Measurements from ENCODE around the gene CPSF4. TPM values are rescaled to one million over a fixed set of nuclear protein-coding genes. Genes with fewer than 3 reads are reported as not detected.

CPSF4 gene
- polyA plus RNA-seq, result 209 and 238 TPM in 2 replicates
- polyA minus RNA-seq, result 55.6 and 57.5 TPM in 2 replicates

DNA sequence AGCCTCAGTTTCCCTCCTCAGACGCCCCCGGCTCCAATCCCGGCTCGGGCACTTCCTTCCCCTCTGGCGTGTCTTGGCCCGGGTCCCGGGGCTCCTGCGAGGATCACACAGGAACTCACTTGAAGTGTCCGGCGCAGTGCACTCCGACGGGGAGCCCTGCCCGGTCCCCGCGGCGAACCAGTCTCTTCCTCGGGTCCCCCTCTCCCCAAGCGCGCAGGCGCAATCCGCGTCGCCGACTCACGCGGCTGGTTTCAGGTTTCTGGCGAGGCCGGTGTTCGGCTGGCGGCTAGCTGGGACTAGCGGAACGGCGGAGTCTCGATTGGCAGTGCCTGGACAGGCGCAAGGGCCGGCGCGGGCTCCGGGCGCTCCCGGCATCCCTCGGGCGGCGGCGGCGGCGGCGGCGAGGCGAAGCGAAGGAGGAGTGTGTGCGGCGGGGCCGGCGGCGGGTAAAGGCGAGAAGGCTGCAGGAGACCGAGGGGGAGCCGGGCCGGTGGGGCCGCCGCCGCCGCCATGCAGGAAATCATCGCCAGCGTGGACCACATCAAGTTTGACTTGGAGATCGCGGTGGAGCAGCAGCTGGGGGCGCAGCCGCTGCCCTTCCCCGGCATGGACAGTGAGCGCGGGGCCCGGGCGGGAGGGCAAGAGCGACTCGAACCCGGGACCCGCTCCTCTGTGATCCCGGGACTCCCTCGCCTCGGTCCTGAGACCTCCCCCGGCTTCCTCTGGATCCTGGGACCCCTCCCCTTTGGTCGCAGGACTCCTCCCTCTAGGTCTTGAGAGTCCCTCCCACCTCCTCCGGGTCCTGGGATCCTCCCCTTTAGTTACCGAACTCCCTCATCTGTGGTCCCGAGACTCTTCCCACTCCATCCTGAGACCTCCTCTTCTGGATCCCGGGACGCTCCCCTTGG lies at the start of gene CPSF4, which contains the start of gene PTCD1:
Gene CPSF4 (plus strand): TSS at position 371 of the 908 bp plus-strand sequence. CDS start 140 bp downstream, at position 511.
Gene PTCD1 (minus strand): TSS at position 226 of the 908 bp plus-strand sequence. CDS start 3,556 bp downstream, outside the sequence.
- Histone ChIP-seq H3K4me2 (ENCODE audit: low read length) (peak within 1 kb of the TSS; percentile 59), H3K36me3 (ENCODE audit: insufficient read depth, low read length) (no peaks in the 10 kb centered on the region), H3K9me2 (ENCODE audit: insufficient read depth, low read length) (no peaks in the 10 kb centered on the region), H3K79me2 (replicated peaks; ENCODE audit: insufficient read depth, low read length) (peaks cover 33% of the 10 kb centered on the region), H3F3A (ENCODE audit: insufficient read depth, low read length, poor library complexity, severe bottlenecking) (no peaks in the 10 kb centered on the region), H4K20me1 (ENCODE audit: insufficient read depth) (no peaks in the 10 kb centered on the region), H2AFZ (ENCODE audit: low read depth, low read length) (peak within 1 kb of the TSS; percentile 80), H3K9ac (ENCODE audit: low read length) (peak within 1 kb of the TSS; percentile 80), H3K4me3 (ENCODE audit: low read length) (peak within 1 kb of the TSS; percentile 86), H3K27me3 (ENCODE audit: insufficient read depth, low read depth, low read length) (no peaks in the 10 kb centered on the region), H3K9me3 (ENCODE audit: low read length) (no peaks in the 10 kb centered on the region), H3K27ac (ENCODE audit: low read length) (peak within 1 kb of the TSS; percentile 51)
- TF ChIP-seq MXI1 (conservative IDR thresholded peaks at IDR 0.05; ENCODE audit: poor library complexity, severe bottlenecking) (peak; percentile 94), EZH2 (IDR thresholded peaks at IDR 0.05; ENCODE audit: borderline replicate concordance, insufficient read depth, low read length, poor library complexity, severe bottlenecking) (no peak), POLR2AphosphoS5 (IDR thresholded peaks at IDR 0.05) (peak; percentile 71), RAD21 (conservative IDR thresholded peaks at IDR 0.05) (peak; percentile 52), EP300 (conservative IDR thresholded peaks at IDR 0.05; ENCODE audit: poor library complexity, severe bottlenecking) (peak; percentile 61), CTCF (IDR thresholded peaks at IDR 0.05; ENCODE audit: poor library complexity, severe bottlenecking) (no peak), TAF1 (IDR thresholded peaks at IDR 0.05; ENCODE audit: low read depth) (peak; percentile 60), SMC3 (conservative IDR thresholded peaks at IDR 0.05; ENCODE audit: poor library complexity) (peak; percentile 58)
- TF ChIP-seq, protein P1, sequence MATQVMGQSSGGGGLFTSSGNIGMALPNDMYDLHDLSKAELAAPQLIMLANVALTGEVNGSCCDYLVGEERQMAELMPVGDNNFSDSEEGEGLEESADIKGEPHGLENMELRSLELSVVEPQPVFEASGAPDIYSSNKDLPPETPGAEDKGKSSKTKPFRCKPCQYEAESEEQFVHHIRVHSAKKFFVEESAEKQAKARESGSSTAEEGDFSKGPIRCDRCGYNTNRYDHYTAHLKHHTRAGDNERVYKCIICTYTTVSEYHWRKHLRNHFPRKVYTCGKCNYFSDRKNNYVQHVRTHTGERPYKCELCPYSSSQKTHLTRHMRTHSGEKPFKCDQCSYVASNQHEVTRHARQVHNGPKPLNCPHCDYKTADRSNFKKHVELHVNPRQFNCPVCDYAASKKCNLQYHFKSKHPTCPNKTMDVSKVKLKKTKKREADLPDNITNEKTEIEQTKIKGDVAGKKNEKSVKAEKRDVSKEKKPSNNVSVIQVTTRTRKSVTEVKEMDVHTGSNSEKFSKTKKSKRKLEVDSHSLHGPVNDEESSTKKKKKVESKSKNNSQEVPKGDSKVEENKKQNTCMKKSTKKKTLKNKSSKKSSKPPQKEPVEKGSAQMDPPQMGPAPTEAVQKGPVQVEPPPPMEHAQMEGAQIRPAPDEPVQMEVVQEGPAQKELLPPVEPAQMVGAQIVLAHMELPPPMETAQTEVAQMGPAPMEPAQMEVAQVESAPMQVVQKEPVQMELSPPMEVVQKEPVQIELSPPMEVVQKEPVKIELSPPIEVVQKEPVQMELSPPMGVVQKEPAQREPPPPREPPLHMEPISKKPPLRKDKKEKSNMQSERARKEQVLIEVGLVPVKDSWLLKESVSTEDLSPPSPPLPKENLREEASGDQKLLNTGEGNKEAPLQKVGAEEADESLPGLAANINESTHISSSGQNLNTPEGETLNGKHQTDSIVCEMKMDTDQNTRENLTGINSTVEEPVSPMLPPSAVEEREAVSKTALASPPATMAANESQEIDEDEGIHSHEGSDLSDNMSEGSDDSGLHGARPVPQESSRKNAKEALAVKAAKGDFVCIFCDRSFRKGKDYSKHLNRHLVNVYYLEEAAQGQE (IDR thresholded peaks at IDR 0.05; ENCODE audit: borderline replicate concordance), result no peak

DNA sequence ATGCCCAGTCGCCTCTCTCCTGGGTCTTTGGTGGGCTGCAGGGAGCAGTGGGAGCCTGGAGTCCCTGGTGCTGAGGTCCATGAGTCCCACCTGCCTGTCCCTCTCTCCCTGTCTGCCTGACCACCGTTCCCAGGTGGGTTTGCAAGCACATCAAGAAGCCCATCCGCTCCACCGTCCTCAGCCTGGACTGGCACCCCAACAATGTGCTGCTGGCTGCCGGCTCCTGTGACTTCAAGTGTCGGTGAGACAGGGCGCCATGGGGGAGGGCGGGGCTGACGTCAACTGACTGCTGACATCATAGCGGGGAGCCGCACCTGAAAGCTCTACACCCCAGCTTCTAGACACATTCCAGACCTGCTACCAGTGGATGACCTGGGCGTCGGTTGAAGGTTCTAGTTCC lies 49.0 kb upstream of the CPSF4 start:
- no peaks in the 10 kb centered on the region for H3K36me3 ChIP-seq (ENCODE audit: insufficient read depth, low read length)
- H3K9ac ChIP-seq (ENCODE audit: low read length), result no peak overlapping the region
- H2AFZ ChIP-seq (ENCODE audit: low read depth, low read length), result no peak overlapping the region
- H3K9me2 ChIP-seq (ENCODE audit: insufficient read depth, low read length), result no peaks in the 10 kb centered on the region
- H3K27me3 ChIP-seq (ENCODE audit: insufficient read depth, low read depth, low read length), result no peaks in the 10 kb centered on the region
- no peak overlapping the region for H3K27ac ChIP-seq (ENCODE audit: low read length)
- H3F3A ChIP-seq (ENCODE audit: insufficient read depth, low read length, poor library complexity, severe bottlenecking), result no peaks in the 10 kb centered on the region
- no peaks in the 10 kb centered on the region for H4K20me1 ChIP-seq (ENCODE audit: insufficient read depth)
- H3K4me3 ChIP-seq (ENCODE audit: low read length), result no peak overlapping the region
- H3K9me3 ChIP-seq (ENCODE audit: low read length), result no peaks in the 10 kb centered on the region
- H3K4me2 ChIP-seq (ENCODE audit: low read length), result no peak overlapping the region
- TF ChIP-seq SMC3 (conservative IDR thresholded peaks at IDR 0.05; ENCODE audit: poor library complexity) (no peak), TAF1 (IDR thresholded peaks at IDR 0.05; ENCODE audit: low read depth) (no peak), EZH2 (IDR thresholded peaks at IDR 0.05; ENCODE audit: borderline replicate concordance, insufficient read depth, low read length, poor library complexity, severe bottlenecking) (no peak), MXI1 (conservative IDR thresholded peaks at IDR 0.05; ENCODE audit: poor library complexity, severe bottlenecking) (no peak), CTCF (IDR thresholded peaks at IDR 0.05; ENCODE audit: poor library complexity, severe bottlenecking) (no peak), EP300 (conservative IDR thresholded peaks at IDR 0.05; ENCODE audit: poor library complexity, severe bottlenecking) (no peak), RAD21 (conservative IDR thresholded peaks at IDR 0.05) (no peak), POLR2AphosphoS5 (IDR thresholded peaks at IDR 0.05) (no peak)
- TF ChIP-seq, protein P1 (IDR thresholded peaks at IDR 0.05; ENCODE audit: borderline replicate concordance), result no peak
- no peaks in the 10 kb centered on the region for H3K79me2 ChIP-seq (replicated peaks; ENCODE audit: insufficient read depth, low read length)

Data from neural cell (in vitro differentiated cells).